Fibroblast of pulmonary artery (primary cell): ENCODE measurements around the gene STRA8.

Source experiments
- DNase-seq: peaks from one replicate; pipeline ENCODE4 v3.0.0-alpha.2; 2010; ENCODE audit warnings: low read depth
- H3K4me3 ChIP-seq: replicated peaks from 2 replicates; pipeline ENCODE4 v1.5.1; 2011; ENCODE audit warnings: low read depth, mild to moderate bottlenecking, control low read depth, low read length, moderate library complexity
- CTCF ChIP-seq: IDR thresholded peaks from 2 replicates; pipeline ENCODE4 v1.5.1; 2011; ENCODE audit warnings: mild to moderate bottlenecking, control low read depth, low read length, inconsistent platforms; ENCODE audit errors: missing control alignments

Gene STRA8

DNA sequence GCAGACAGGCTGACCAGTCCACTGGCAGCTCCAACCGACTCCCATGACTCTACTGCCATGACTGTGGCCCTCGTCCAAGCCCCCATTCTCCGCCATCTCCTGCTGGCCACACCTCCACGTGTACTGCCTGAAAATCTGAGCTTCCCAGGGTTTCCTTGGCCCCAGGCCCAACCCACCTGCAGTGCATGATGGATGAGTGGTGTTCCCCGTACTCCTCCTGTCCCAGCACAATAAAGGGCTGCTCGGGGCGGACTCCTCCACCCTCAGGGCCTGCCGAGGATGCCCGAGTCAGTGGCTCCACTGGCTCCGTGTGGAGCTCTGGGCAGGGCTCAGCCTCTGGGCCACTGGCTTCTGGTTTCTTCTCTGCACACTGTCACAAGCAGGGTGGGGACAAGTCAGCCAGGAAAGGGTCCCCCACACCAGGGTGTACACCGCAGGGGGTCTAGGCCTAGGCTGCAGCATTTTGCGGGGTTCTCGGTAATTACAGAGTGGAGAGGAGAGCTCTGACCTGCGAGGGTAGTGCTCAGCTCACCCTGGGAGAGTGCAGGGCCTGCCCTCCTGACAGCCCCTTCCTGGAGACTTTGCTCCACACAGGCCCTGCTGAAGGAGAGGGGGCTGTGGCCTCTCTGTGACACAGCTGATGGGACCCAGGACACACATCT, 37.5 kb upstream of the STRA8 start:
- no peak for DNase-seq
- TF ChIP-seq CTCF: no peak
- H3K4me3 ChIP-seq: no peak overlapping the region

DNA sequence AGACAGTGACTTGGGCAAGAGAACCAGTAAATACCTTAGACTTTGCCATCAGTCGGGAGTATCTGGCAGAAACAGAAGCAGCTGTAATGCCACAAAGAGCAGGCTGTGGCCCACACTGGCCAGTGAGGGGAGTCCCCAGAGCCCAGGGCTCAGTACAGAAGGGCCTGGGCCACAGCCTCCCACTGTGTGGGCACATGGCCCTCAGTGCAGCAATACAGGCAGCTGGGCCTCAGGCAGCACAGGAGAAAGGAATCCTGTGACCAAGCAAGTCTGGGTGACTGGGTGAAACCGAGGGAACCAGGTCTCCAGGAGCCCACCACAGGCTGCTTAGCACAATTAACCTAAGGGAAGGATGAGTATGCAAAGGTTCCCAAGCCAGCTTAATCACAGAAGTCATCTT, 36.3 kb upstream of the STRA8 start:
- no peak for TF ChIP-seq CTCF
- H3K4me3 ChIP-seq: no peak overlapping the region
- DNase-seq: no peak

DNA sequence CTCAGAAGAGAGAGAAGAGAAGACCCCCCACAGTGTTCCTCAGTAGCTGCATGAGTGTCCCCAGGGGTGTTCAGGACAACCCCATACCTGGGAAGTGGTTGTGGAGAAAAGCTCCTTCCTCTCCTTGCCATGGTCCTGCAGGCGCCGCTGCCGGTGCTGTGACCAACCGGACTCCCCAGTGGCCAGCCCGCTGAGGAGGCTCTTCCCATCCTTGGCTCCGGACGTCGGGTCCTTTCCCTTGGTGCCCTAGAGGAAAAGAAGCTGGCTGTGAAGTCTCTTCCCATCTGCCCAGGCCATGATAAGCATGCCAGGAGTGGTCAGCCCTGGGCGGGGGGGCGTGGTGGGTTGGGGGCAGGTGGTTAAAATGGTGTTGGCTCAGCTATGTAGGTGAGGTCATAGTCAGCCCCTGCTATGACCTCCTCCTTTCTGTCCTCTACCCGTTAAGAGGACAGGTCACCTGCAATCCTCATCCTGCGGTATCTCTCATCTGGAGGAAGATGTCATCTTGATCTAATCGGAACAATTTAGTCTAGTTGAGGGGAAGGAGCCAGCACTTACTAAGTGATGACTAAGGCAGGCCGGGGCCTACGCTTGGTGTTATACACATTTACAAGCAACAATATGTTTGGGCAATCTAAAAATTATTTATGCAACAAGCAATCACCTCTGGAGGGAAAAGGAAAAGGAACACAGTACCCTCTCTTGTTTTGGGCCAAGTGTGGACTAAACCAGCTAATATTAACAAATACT, 35.6 kb upstream of the STRA8 start:
- TF ChIP-seq CTCF: no peak

GRCh38 chr7:135199439-135199838, 34.2 kb upstream of the STRA8 start:
- H3K4me3 ChIP-seq: no peak overlapping the region
- no peak for TF ChIP-seq CTCF
- no peak for DNase-seq

More for the DNA sequence above, 35.6 kb upstream of the STRA8 start:
- DNase-seq: no peak
- no peak overlapping the region for H3K4me3 ChIP-seq

- DNase-seq: no peak
- TF ChIP-seq CTCF: no peak
- H3K4me3 ChIP-seq: no peak overlapping the region
Measured at GRCh38 chr7:135200821-135201331, 32.8 kb upstream of the STRA8 start.

GRCh38 chr7:135201350-135201749, 32.3 kb upstream of the STRA8 start:
- no peak for DNase-seq
- TF ChIP-seq CTCF: no peak
- H3K4me3 ChIP-seq: no peak overlapping the region
